Measurements from ENCODE around the gene TMC4.
"Not testable (repeated sequence)": the region's sequence is repeated elsewhere in the genome, so short reads cannot be mapped to it uniquely, and the experiment has no call there.

DNA sequence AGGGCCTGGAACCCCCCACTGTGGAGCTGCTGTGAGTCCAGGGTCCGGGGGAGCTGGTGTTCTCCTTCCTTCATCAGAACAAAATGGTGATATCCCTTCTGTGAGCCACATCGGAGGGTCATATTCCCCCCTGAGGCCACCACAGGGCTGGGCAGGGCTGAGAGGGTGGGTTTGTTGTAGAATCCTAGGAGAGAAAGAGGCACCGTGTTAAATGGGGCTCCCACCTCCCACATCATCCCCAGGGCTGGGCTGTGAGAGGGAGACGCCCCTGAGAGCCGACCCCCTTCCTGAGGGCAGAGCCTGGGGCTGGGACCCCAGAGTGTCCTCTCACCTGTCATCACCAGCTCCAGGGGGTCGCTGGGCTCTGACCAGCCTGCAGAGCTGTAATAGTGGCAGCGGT, 49.0 kb upstream of the TMC4 start:
- not testable (repeated sequence) for TF ChIP-seq CTCF (optimal IDR thresholded peaks at IDR 0.05 in 1 of 3, IDR thresholded peaks at IDR 0.05 in 1 of 3, conservative IDR thresholded peaks at IDR 0.05 in 1 of 3; ENCODE audit: extremely low read depth in 1 of 3, insufficient read depth in 2 of 3, low read length in 3 of 3); EZH2 (IDR thresholded peaks at IDR 0.05; ENCODE audit: low read length)
